Ishikawa (cell line): Measurements from ENCODE around the gene CACNA1D.

Source experiments
- EGR1 ChIP-seq: IDR thresholded peaks from 2 replicates; pipeline ENCODE4 v1.6.1; 2012
- NFIC ChIP-seq: IDR thresholded peaks from 2 replicates; pipeline ENCODE4 v1.6.1; 2012
- RAD21 ChIP-seq: IDR thresholded peaks from 2 replicates; pipeline ENCODE4 v1.6.1; 2012; ENCODE audit warnings: low read depth
- TF ChIP-seq, protein P1 (sequence below): IDR thresholded peaks from 2 replicates; pipeline ENCODE4 v1.6.1; 2012
- TF ChIP-seq, protein P2 (sequence below): IDR thresholded peaks from 2 replicates; pipeline ENCODE4 v1.6.1; 2012; ENCODE audit warnings: low read depth, mild to moderate bottlenecking

DNA sequence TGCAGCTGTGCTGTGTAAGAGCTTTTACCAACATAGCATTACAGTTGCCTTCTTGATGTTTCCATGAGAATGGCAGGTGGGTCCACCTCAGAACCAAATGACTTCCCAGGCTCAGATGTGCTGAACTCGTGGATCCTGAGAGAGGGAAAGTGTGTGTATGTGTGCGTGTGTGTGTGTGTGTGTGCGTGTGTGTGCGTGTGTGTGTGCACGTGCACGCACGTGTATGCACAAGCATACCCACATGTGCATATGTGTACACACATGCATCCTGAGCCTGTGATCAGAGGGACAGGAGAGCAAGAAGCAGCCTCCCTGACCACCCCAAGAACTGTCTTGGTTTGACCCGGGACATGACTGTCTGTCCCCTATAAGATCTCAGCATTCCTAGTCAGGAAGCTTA, 303.7 kb downstream of the CACNA1D start:
- TF ChIP-seq, protein P1, sequence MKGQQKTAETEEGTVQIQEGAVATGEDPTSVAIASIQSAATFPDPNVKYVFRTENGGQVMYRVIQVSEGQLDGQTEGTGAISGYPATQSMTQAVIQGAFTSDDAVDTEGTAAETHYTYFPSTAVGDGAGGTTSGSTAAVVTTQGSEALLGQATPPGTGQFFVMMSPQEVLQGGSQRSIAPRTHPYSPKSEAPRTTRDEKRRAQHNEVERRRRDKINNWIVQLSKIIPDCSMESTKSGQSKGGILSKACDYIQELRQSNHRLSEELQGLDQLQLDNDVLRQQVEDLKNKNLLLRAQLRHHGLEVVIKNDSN: no peak
- TF ChIP-seq, protein P2, sequence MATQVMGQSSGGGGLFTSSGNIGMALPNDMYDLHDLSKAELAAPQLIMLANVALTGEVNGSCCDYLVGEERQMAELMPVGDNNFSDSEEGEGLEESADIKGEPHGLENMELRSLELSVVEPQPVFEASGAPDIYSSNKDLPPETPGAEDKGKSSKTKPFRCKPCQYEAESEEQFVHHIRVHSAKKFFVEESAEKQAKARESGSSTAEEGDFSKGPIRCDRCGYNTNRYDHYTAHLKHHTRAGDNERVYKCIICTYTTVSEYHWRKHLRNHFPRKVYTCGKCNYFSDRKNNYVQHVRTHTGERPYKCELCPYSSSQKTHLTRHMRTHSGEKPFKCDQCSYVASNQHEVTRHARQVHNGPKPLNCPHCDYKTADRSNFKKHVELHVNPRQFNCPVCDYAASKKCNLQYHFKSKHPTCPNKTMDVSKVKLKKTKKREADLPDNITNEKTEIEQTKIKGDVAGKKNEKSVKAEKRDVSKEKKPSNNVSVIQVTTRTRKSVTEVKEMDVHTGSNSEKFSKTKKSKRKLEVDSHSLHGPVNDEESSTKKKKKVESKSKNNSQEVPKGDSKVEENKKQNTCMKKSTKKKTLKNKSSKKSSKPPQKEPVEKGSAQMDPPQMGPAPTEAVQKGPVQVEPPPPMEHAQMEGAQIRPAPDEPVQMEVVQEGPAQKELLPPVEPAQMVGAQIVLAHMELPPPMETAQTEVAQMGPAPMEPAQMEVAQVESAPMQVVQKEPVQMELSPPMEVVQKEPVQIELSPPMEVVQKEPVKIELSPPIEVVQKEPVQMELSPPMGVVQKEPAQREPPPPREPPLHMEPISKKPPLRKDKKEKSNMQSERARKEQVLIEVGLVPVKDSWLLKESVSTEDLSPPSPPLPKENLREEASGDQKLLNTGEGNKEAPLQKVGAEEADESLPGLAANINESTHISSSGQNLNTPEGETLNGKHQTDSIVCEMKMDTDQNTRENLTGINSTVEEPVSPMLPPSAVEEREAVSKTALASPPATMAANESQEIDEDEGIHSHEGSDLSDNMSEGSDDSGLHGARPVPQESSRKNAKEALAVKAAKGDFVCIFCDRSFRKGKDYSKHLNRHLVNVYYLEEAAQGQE: no peak
- TF ChIP-seq EGR1 (no peak), RAD21 (no peak), NFIC (no peak)
